IMR-90 (cell line): ENCODE results near the gene GPRC5C. TPM values are rescaled to one million over a fixed set of nuclear protein-coding genes. Genes with fewer than 3 reads are reported as not detected.

Experiments used
- ATAC-seq: fragments of 200-7000 bp; cut with Tn5 transposase; 2 replicates; pipeline ENCODE4 v1.9.1; 2020; ENCODE audit warnings: low read depth, mild to moderate bottlenecking, moderate library complexity
- BruUV-seq: library from RNA; stranded (reverse); fragments of 400-500 nt; replicated peaks from 2 replicates; lab custom pipeline; 2021; lab: Mats Ljungman, UMichigan
- CTCF ChIA-PET: fragments of 300-600 bp; formaldehyde crosslinking; extraction: SDS; loops from one replicate; lab custom pipeline; 2021; ENCODE audit warnings: antibody characterized with exemption; lab: Yijun Ruan, JAX
- POLR2A ChIA-PET: fragments of 300-600 bp; sonication (Branson Sonifier 250); formaldehyde crosslinking; loops from one replicate; lab custom pipeline; 2022; ENCODE audit warnings: antibody characterized with exemption; ENCODE audit not compliant: unreplicated experiment; lab: Charles Lee
- DNase-seq: peaks from one replicate; pipeline ENCODE4 v3.0.0; 2013
- H2AFZ ChIP-seq: replicated peaks from 2 replicates; pipeline ENCODE3; 2013; ENCODE audit warnings: low read length, mild to moderate bottlenecking; ENCODE audit not compliant: poor library complexity
- H2AK5ac ChIP-seq: 2 replicates; pipeline ENCODE4 v1.6.1; 2013; ENCODE audit warnings: low read depth, low read length, inconsistent platforms
- H2AK9ac ChIP-seq: replicated peaks from 2 replicates; pipeline ENCODE3; 2013; ENCODE audit warnings: mild to moderate bottlenecking, low read depth, low read length, moderate library complexity; ENCODE audit not compliant: poor library complexity
- H2BK120ac ChIP-seq: 2 replicates; pipeline ENCODE4 v1.6.1; 2013; ENCODE audit warnings: low read depth, low read length, inconsistent platforms
- H2BK15ac ChIP-seq: 3 replicates; pipeline ENCODE4 v1.6.1; 2013; ENCODE audit warnings: low read depth, low read length, inconsistent platforms
- H2BK20ac ChIP-seq: 2 replicates; pipeline ENCODE4 v1.6.1; 2013; ENCODE audit warnings: low read depth, mild to moderate bottlenecking, inconsistent platforms, low read length, moderate library complexity
- H2BK5ac ChIP-seq: 2 replicates; pipeline ENCODE4 v1.6.1; 2013; ENCODE audit warnings: mild to moderate bottlenecking, low read depth, low read length, inconsistent platforms; ENCODE audit not compliant: poor library complexity, severe bottlenecking
- H3K14ac ChIP-seq: replicated peaks from 2 replicates; pipeline ENCODE4 v1.6.1; 2013; ENCODE audit warnings: low read depth, low read length, inconsistent platforms
- H3K18ac ChIP-seq: 2 replicates; pipeline ENCODE4 v1.6.1; 2013; ENCODE audit warnings: low read depth, low read length, control low read depth
- H3K23ac ChIP-seq: 2 replicates; pipeline ENCODE4 v1.6.1; 2013; ENCODE audit warnings: low read depth, low read length, inconsistent platforms
- H3K27ac ChIP-seq: 2 replicates; pipeline ENCODE4 v1.5.1; 2013; ENCODE audit warnings: mild to moderate bottlenecking, control low read depth, low read length; ENCODE audit not compliant: insufficient read depth
- H3K27me3 ChIP-seq: 2 replicates; pipeline ENCODE4 v1.6.1; 2013; ENCODE audit warnings: low read length; ENCODE audit not compliant: control insufficient read depth, insufficient read depth
- H3K36me3 ChIP-seq: 2 replicates; pipeline ENCODE4 v1.6.1; 2013; ENCODE audit warnings: low read length, mixed read lengths; ENCODE audit not compliant: control insufficient read depth, insufficient read depth
- H3K4ac ChIP-seq: 2 replicates; pipeline ENCODE4 v1.6.1; 2013; ENCODE audit warnings: low read depth, low read length, inconsistent platforms
- H3K4me1 ChIP-seq: 2 replicates; pipeline ENCODE4 v1.6.1; 2013; ENCODE audit warnings: low read length, mixed read lengths; ENCODE audit not compliant: control insufficient read depth, insufficient read depth
- H3K4me2 ChIP-seq: 2 replicates; pipeline ENCODE4 v1.6.1; 2013; ENCODE audit warnings: low read depth, mild to moderate bottlenecking, control low read depth, low read length, moderate library complexity
- H3K4me3 ChIP-seq: 2 replicates; pipeline ENCODE4 v1.5.1; 2013; ENCODE audit warnings: low read depth, mild to moderate bottlenecking, control low read depth, low read length, moderate library complexity; ENCODE audit not compliant: insufficient read depth
- H3K56ac ChIP-seq: 2 replicates; pipeline ENCODE4 v1.6.1; 2013; ENCODE audit warnings: low read length, inconsistent platforms; ENCODE audit not compliant: insufficient read depth; ENCODE audit errors: extremely low read depth
- H3K79me1 ChIP-seq, 2 experiments: 2 replicates each; pipeline ENCODE4 v1.6.1; 2013; ENCODE audit warnings: low read length in 2 of 2, inconsistent platforms in 1 of 2, low read depth in 1 of 2
- H3K9ac ChIP-seq: 2 replicates; pipeline ENCODE4 v1.6.1; 2013; ENCODE audit warnings: low read depth, low read length, control low read depth
- H3K9me1 ChIP-seq: 2 replicates; pipeline ENCODE4 v1.6.1; 2013; ENCODE audit warnings: low read length, inconsistent platforms; ENCODE audit not compliant: insufficient read depth
- H3K9me3 ChIP-seq: 2 replicates; pipeline ENCODE4 v1.6.1; 2013; ENCODE audit warnings: low read length; ENCODE audit not compliant: control insufficient read depth, insufficient read depth
- H4K20me1 ChIP-seq: 2 replicates; pipeline ENCODE4 v1.6.1; 2013; ENCODE audit warnings: low read length, inconsistent platforms; ENCODE audit not compliant: insufficient read depth
- H4K5ac ChIP-seq: 2 replicates; pipeline ENCODE4 v1.6.1; 2013; ENCODE audit warnings: mild to moderate bottlenecking, low read depth, low read length, control low read depth
- H4K8ac ChIP-seq, 2 experiments: 2 replicates each; pipeline ENCODE4 v1.6.1; 2013; ENCODE audit warnings: low read depth in 2 of 2, low read length in 2 of 2, control low read depth in 1 of 2, inconsistent platforms in 1 of 2
- H4K91ac ChIP-seq: 2 replicates; pipeline ENCODE4 v1.6.1; 2013; ENCODE audit warnings: low read depth, low read length, inconsistent platforms; ENCODE audit not compliant: insufficient read depth
- MAZ ChIP-seq: IDR thresholded peaks from 2 replicates; pipeline ENCODE4 v1.6.1; 2012; ENCODE audit warnings: low read depth, mild to moderate bottlenecking, low read length, improper control_type of control experiment, moderate library complexity, borderline replicate concordance
- MXI1 ChIP-seq: IDR thresholded peaks from 2 replicates; pipeline ENCODE4 v1.6.1; 2012; ENCODE audit warnings: low read depth, mild to moderate bottlenecking, low read length, moderate library complexity, borderline replicate concordance
- NFE2L2 ChIP-seq: fragments of 150-350 bp; IDR thresholded peaks from 2 replicates; pipeline ENCODE4 v1.6.1; 2016; ENCODE audit warnings: low read depth, mild to moderate bottlenecking, low read length
- POLR2A ChIP-seq: IDR thresholded peaks from 2 replicates; pipeline ENCODE4 v1.6.1; 2012; ENCODE audit warnings: mild to moderate bottlenecking, low read depth, low read length
- RAD21 ChIP-seq: IDR thresholded peaks from 2 replicates; pipeline ENCODE4 v1.6.1; 2012; ENCODE audit warnings: low read length, improper control_type of control experiment
- RFX5 ChIP-seq: IDR thresholded peaks from 2 replicates; pipeline ENCODE4 v1.8.0; 2012; ENCODE audit warnings: low read depth, mild to moderate bottlenecking, low read length, moderate library complexity
- SMC3 ChIP-seq: fragments of 150-350 bp; IDR thresholded peaks from 2 replicates; pipeline ENCODE4 v1.6.1; 2016; ENCODE audit warnings: low read depth, mild to moderate bottlenecking, antibody characterized with exemption, low read length, moderate library complexity
- WGBS, 2 experiments: methylation state at CpG; one replicate each; pipeline versions ENCODE4 v1.1.5 to v1.1.7; 2013; ENCODE audit warnings: missing lambda C conversion rate in 2 of 2; ENCODE audit not compliant: insufficient read length in 1 of 2; ENCODE audit errors: extremely low coverage in 2 of 2; 5-methylcytosine and 5-hydroxymethylcytosine counted together
- dilution Hi-C: fragments of 300-500 bp; cut with HindIII; formaldehyde crosslinking; loops from one replicate; pipeline ENCODE4 v1.14.3; 2018; ENCODE audit warnings: low sequenced_read_pairs; ENCODE audit not compliant: unreplicated experiment
- in situ Hi-C: fragments of 300-500 bp; cut with MboI; formaldehyde crosslinking; loops from 3 replicates; pipeline ENCODE4 v1.14.3; 2019; ENCODE audit warnings: low sequenced_read_pairs, inconsistent platforms, mixed read lengths
- intact Hi-C: fragments of 100-400 bp; cut with micrococcal nuclease; formaldehyde crosslinking; loops from 2 replicates; pipeline ENCODE4 v1.10.0; 2022
- polyA plus RNA-seq, 3 experiments: library from polyadenylated mRNA; depleted of rRNA; stranded (reverse); fragments of >200 nt; gene quantifications; 2 replicates each; pipeline ENCODE4 v1.2.3, GENCODE V29; 2012; ENCODE audit warnings: low replicate concordance in 1 of 3
- total RNA-seq: library from RNA; depleted of rRNA; stranded (reverse); fragments of >200 nt; gene quantifications from 2 replicates; pipeline ENCODE4 v1.2.3, GENCODE V29; 2012
- TF ChIP-seq, protein P1 (sequence below): conservative IDR thresholded peaks from 2 replicates; pipeline ENCODE4 v1.5.1; 2012; ENCODE audit warnings: mild to moderate bottlenecking, low read depth, low read length, improper control_type of control experiment

Gene GPRC5C
- total and polyA plus RNA-seq, 2 of the 4 experiments (the other 2 are of a cell fraction), result not detected

DNA sequence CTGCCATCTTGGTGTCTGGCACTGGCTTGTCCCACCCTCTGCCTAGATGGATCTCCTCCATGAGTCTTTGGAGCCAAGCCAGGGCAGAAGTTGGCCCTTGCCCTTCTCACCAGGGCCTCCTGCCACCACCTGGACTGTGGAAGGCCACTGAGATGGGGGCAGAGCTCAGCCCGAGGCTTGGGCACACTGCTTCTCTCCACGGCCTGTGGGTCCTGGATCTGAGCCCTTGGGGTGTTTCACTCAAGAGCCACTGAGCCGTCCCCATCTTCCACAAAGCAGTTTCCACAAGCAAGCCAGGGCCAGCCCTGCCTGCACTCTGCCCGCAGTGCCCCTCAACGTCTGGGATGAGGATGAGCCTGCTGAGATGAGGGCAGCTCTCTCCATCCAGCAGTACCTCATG, 17.9 kb downstream of the GPRC5C start:
- Histone ChIP-seq H3K56ac (no peak overlapping the region), H3K23ac (no peak overlapping the region), H3K36me3 (no peaks in the 10 kb centered on the region), H3K4me2 (no peak overlapping the region), H3K79me1 (no peaks in the 10 kb centered on the region), H4K5ac (no peak overlapping the region), H2AK9ac (no peak overlapping the region), H2BK120ac (no peak overlapping the region), H3K27ac (no peak overlapping the region), H2BK5ac (no peak overlapping the region), H4K20me1 (no peaks in the 10 kb centered on the region), H4K91ac (no peak overlapping the region), H3K4ac (no peak overlapping the region), H3K18ac (no peak overlapping the region), H2AFZ (peak overlapping the region; percentile 14), H2AK5ac (no peak overlapping the region), H3K9me1 (no peaks in the 10 kb centered on the region), H2BK15ac (no peak overlapping the region), H3K4me3 (no peak overlapping the region), H4K8ac (no peak overlapping the region), H3K27me3 (no peaks in the 10 kb centered on the region; the same call in 1 of the 2 replicates), H2BK20ac (no peak overlapping the region), H3K9ac (no peak overlapping the region), H3K9me3 (no peaks in the 10 kb centered on the region), H3K4me1 (no peaks in the 10 kb centered on the region), H3K14ac (no peak overlapping the region)
- TF ChIP-seq RFX5, result no peak
- TF ChIP-seq POLR2A, result no peak
- TF ChIP-seq MXI1, result no peak
- no peak for TF ChIP-seq SMC3
- TF ChIP-seq MAZ, result no peak
- TF ChIP-seq RAD21, result no peak
- TF ChIP-seq, protein P1, sequence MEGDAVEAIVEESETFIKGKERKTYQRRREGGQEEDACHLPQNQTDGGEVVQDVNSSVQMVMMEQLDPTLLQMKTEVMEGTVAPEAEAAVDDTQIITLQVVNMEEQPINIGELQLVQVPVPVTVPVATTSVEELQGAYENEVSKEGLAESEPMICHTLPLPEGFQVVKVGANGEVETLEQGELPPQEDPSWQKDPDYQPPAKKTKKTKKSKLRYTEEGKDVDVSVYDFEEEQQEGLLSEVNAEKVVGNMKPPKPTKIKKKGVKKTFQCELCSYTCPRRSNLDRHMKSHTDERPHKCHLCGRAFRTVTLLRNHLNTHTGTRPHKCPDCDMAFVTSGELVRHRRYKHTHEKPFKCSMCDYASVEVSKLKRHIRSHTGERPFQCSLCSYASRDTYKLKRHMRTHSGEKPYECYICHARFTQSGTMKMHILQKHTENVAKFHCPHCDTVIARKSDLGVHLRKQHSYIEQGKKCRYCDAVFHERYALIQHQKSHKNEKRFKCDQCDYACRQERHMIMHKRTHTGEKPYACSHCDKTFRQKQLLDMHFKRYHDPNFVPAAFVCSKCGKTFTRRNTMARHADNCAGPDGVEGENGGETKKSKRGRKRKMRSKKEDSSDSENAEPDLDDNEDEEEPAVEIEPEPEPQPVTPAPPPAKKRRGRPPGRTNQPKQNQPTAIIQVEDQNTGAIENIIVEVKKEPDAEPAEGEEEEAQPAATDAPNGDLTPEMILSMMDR, result no peak
- no peak for TF ChIP-seq NFE2L2
- BruUV-seq, result no TSS peak
- dilution Hi-C loops, result no loop called here
- intact Hi-C loops, result no loop called here
- POLR2A ChIA-PET, result no interaction called here
- in situ Hi-C loops, result no loop called here
- CTCF ChIA-PET, result no interaction called here
- ATAC-seq, result no peak
- DNase-seq, result no peak
- 67% methylated on average over 2 of the region's 5 CpGs; no CpG with 5 or more reads in 1 of the 2 experiments for WGBS, 2 experiments
